Spinal cord (tissue), 10 donors: ENCODE results near the gene AKAIN1. TPM values are rescaled to one million over a fixed set of nuclear protein-coding genes. Genes with fewer than 3 reads are reported as not detected.

Experiments used
- DNase-seq, 6 donors: peaks; one replicate each; pipeline versions ENCODE4 v3.0.0 to v3.0.0-alpha.2; 2013 to 2015; ENCODE audit warnings: low spot score in 6 of 6, low read depth in 4 of 6
- H3K27ac ChIP-seq: one replicate; pipeline ENCODE4 v1.5.1; 2013; ENCODE audit warnings: low read depth, low read length, control low read depth
- H3K27me3 ChIP-seq: one replicate; pipeline ENCODE4 v1.6.1; 2013; ENCODE audit warnings: low read length; ENCODE audit not compliant: control insufficient read depth, insufficient read depth
- H3K36me3 ChIP-seq: one replicate; pipeline ENCODE4 v1.6.1; 2013; ENCODE audit warnings: low read length; ENCODE audit not compliant: control insufficient read depth, insufficient read depth
- H3K4me1 ChIP-seq: one replicate; pipeline ENCODE4 v1.6.1; 2013; ENCODE audit warnings: low read length; ENCODE audit not compliant: control insufficient read depth, insufficient read depth
- H3K4me3 ChIP-seq: one replicate; pipeline ENCODE4 v1.5.1; 2013; ENCODE audit warnings: low read depth, low read length, control low read depth
- H3K9me3 ChIP-seq: one replicate; pipeline ENCODE4 v1.6.1; 2013; ENCODE audit warnings: low read length; ENCODE audit not compliant: control insufficient read depth, insufficient read depth
- WGBS: methylation state at CpG from one replicate; pipeline ENCODE4 v1.1.5; 2013; ENCODE audit warnings: missing lambda C conversion rate; ENCODE audit not compliant: insufficient coverage; 5-methylcytosine and 5-hydroxymethylcytosine counted together
- polyA plus RNA-seq, 2 donors: library from polyadenylated mRNA; unstranded; fragments of 120-200 nt; gene quantifications; one replicate each; pipeline ENCODE4 v1.2.1, GENCODE V29; 2013; ENCODE audit not compliant: insufficient read length in 2 of 2
- total RNA-seq, 2 donors: library from RNA; depleted of rRNA in 1 of 2; stranded (reverse); fragments of 120-200 nt in 1 of 2; fragments of >200 nt in 1 of 2; gene quantifications; one replicate each; pipeline versions ENCODE4 v1.2.3 to v1.2.4, GENCODE V29; 2013 to 2014
- donor health status: healthy.

The AKAIN1 gene
- total and polyA plus RNA-seq, 4 donors = 0.77 to 2.8 (median 2.0) TPM

DNA sequence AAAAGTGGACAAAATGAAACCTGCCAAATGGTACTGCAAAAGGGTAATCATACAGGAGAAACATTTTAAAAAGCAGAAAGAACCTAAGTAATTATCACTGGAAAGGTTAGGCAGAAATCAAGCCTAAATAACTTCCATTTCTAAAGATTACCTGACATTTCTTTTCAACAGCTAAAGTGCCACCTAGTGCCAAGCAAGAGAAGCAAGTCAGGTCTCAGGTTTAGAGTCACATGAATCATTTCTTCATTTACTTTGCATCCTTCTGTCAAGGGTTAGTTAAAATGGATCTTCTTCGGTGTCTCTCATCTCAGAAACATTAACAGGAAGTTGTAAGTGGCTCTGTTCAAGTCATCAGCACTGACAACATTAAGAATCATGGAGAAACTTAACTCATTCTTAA is 90.3 kb downstream of the AKAIN1 start:
- no peaks in the 10 kb centered on the region for H3K36me3 ChIP-seq
- no peaks in the 10 kb centered on the region for H3K4me1 ChIP-seq
- DNase-seq = peak in 3 of 6 donors; percentile 0 to 56 (median 7)
- H3K27me3 ChIP-seq = no peaks in the 10 kb centered on the region
- H3K9me3 ChIP-seq = no peaks in the 10 kb centered on the region
- WGBS = no CpG with 5 or more reads among the region's 1 CpG
- no peak overlapping the region for H3K4me3 ChIP-seq
- no peak overlapping the region for H3K27ac ChIP-seq

DNA sequence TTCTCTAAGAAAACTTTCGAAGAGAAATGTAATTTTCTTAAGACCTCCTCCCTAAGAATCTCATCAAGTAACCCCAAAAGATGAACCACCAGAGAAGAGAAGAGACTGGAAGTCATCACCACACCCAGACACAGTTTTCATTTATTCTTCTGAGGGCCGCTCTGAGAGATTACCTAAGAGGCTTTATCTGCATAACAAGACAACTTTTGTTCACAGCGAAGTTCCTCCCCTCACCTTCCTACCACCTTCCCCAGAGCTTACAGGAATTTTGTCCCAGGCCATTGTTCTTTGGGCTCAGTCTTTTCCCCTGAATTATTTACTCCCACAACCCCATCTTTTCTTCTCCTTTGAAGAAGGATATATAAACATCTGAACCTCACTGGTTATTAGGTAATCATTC is 92.8 kb downstream of the AKAIN1 start:
- WGBS = 52% methylated on average over 2 of the region's 3 CpGs
- DNase-seq = no peak
- H3K27me3 ChIP-seq = no peaks in the 10 kb centered on the region

DNA sequence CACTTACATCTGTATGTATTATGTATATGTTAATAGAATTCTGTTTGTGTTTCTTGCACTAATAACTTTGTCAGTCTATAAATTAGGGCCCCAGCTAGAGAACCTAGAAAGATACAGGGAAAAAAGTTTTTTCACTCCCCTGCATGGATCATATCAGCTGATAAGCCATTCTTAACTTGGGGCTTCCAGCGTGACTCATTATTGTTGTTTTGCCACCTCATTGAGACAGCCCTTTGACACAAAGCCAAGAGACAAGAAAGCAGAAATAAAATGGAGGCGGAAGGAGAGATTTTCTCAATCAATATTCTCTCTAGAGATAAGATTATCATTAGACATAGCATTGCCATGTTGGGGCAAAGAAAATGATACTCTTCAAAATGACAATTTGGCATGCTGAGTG is 93.4 kb downstream of the AKAIN1 start:
- WGBS = no CpG with 5 or more reads among the region's 2 CpGs
- no peaks in the 10 kb centered on the region for H3K27me3 ChIP-seq
- H3K4me1 ChIP-seq = no peaks in the 10 kb centered on the region
- H3K36me3 ChIP-seq = no peaks in the 10 kb centered on the region
- H3K27ac ChIP-seq = no peak overlapping the region
- no peak overlapping the region for H3K4me3 ChIP-seq
- DNase-seq = no peak
- no peaks in the 10 kb centered on the region for H3K9me3 ChIP-seq

More for the DNA sequence above, 92.8 kb downstream of the AKAIN1 start:
- Histone ChIP-seq H3K27ac (no peak overlapping the region), H3K36me3 (no peaks in the 10 kb centered on the region), H3K4me1 (no peaks in the 10 kb centered on the region), H3K9me3 (no peaks in the 10 kb centered on the region), H3K4me3 (no peak overlapping the region)

DNA sequence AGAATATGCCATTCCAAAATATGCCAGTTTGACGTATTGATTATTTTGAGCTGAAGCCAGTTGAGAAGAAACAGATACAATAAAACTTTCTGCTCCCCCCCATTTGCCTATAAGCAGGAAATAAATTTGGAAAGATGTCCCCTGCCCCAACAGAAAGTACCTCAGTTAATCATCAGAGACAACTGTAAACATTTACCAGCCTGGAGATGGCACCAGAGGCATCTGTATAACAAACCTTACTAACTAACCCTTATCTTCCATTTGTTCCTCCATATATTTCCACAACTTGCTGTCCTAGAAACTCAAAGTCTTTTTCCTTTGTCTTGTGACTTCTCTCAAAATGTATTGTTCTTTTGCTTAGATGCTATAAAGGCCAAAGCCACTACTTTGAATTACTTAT is 93.8 kb downstream of the AKAIN1 start:
- Histone ChIP-seq H3K9me3 (no peaks in the 10 kb centered on the region), H3K27ac (no peak overlapping the region)
- no CpG with 5 or more reads among the region's 1 CpG for WGBS

DNA sequence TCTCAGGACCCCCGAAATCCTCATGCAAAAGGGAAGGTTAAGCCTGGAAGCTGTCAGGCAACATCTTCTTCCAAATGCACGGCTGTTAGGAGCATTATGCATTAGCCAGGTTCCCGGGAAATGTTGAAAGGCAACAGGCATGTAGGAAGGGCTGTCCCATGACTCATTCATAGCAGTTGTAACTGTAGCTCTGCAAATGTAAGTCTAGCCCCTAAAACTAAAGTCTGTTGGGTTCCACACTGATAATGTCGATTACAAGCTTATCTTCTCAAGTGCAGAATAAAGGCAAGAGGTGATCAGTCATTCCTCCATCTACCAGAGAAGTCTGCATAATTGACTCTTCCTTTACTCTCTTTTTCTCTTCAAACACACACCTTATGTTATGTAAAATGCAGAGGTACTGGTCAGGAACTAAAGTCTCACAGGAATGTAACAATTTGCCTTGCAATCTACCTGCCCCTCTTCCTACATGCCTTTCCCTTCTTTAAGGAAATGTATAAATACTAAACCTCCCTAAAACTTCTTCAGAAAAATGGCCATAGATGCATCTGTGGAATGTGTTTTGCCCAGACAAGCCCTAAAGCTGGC is 99.8 kb downstream of the AKAIN1 start:
- no peaks in the 10 kb centered on the region for H3K36me3 ChIP-seq
- H3K4me3 ChIP-seq = no peak overlapping the region
- H3K4me1 ChIP-seq = no peaks in the 10 kb centered on the region
- no peaks in the 10 kb centered on the region for H3K27me3 ChIP-seq
- WGBS = 80% methylated on average over 3 of the region's 4 CpGs
- H3K9me3 ChIP-seq = peaks cover 3% of the 10 kb centered on the region
- H3K27ac ChIP-seq = no peak overlapping the region
- DNase-seq = no peak

More for the DNA sequence above, 93.8 kb downstream of the AKAIN1 start:
- H3K4me3 ChIP-seq = no peak overlapping the region
- H3K36me3 ChIP-seq = no peaks in the 10 kb centered on the region
- DNase-seq = peak in 1 of 6 donors; percentile 25
- no peaks in the 10 kb centered on the region for H3K4me1 ChIP-seq
- no peaks in the 10 kb centered on the region for H3K27me3 ChIP-seq

DNA sequence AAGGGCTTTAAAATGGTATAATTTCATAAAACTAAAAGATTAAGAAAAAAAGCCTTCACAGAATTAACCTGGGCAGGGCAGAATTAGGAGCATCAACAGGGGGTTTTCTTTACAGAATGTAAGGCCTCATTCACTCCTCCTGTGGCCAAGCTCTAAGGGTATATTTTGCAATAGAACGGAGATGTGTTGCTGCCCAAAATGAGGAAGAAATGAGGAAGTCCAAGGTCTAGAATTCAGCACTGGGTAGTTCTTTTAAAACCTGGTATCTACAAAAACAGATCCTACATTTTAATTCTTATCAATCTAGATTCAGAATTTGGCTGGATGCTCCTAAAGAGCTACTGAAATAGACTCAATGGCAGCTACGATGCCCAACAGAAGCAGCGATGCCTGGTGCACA is 101.8 kb downstream of the AKAIN1 start:
- H3K27me3 ChIP-seq = no peaks in the 10 kb centered on the region
- H3K4me3 ChIP-seq = no peak overlapping the region
- WGBS = 94% methylated on average over 3 of the region's 3 CpGs
- H3K27ac ChIP-seq = no peak overlapping the region
- no peaks in the 10 kb centered on the region for H3K36me3 ChIP-seq
- H3K4me1 ChIP-seq = no peaks in the 10 kb centered on the region
- no peak for DNase-seq
- H3K9me3 ChIP-seq = peaks cover 3% of the 10 kb centered on the region

DNA sequence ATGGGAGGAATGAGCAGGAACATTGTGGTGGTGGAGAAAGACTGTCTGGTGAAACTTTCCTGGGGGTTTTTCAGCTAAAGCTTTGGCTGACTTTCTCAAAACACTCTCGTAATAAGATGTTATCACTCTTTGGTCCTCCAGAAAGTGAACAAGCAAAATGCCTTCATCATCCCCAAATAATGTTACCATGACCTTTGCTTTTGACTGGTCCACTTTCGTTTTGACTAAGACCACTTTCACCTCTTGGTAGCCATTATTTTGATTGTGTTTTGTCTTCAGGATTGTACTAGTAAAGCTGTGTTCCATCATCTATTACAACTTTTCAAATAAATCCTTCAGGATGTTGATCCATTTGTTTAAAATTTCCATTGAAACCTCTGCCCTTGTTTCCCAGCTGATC is 103.2 kb downstream of the AKAIN1 start:
- no CpG with 5 or more reads among the region's 2 CpGs for WGBS
- Histone ChIP-seq H3K9me3 (peaks cover 3% of the 10 kb centered on the region), H3K4me3 (no peak overlapping the region), H3K36me3 (no peaks in the 10 kb centered on the region), H3K27me3 (no peaks in the 10 kb centered on the region), H3K4me1 (no peaks in the 10 kb centered on the region), H3K27ac (no peak overlapping the region)
- no peak for DNase-seq

Other genes with a start within 250 kb of the AKAIN1 start
- gene ZBTB14, start 98.5 kb upstream of the AKAIN1 start, total RNA-seq = 10 to 100 TPM; 16.6 to 24.2 TPM
- 10 to 100 TPM; 18.9 to 21.1 TPM for gene ZBTB14, start 98.5 kb upstream of the AKAIN1 start, polyA plus RNA-seq